GM19328 (cell line): ENCODE measurements around the gene ZNF69.
"Not testable (repeated sequence)": the region's sequence is repeated elsewhere in the genome, so short reads cannot be mapped to it uniquely, and the experiment has no call there.

ENCODE experiments used
- ATAC-seq: cut with Tn5 transposase; IDR thresholded peaks from one replicate; pipeline ENCODE4 v1.9.1; 2021; ENCODE audit warnings: mild to moderate bottlenecking, moderate library complexity; ENCODE audit not compliant: unreplicated experiment

Gene ZNF69

DNA sequence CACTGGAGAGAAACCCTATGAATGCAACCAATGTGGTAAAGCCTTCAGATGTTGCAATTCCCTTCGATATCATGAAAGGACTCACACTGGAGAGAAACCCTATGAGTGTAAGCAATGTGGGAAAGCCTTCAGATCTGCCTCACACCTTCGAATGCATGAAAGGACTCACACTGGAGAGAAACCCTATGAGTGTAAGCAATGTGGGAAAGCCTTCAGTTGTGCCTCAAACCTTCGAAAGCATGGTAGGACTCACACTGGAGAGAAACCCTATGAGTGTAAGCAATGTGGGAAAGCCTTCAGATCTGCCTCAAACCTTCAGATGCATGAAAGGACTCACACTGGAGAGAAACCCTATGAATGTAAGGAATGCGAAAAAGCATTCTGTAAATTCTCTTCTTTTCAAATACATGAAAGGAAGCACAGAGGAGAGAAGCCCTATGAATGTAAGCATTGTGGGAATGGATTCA lies 62.1 kb downstream of the ZNF69 start:
- ATAC-seq = not testable (repeated sequence)

DNA sequence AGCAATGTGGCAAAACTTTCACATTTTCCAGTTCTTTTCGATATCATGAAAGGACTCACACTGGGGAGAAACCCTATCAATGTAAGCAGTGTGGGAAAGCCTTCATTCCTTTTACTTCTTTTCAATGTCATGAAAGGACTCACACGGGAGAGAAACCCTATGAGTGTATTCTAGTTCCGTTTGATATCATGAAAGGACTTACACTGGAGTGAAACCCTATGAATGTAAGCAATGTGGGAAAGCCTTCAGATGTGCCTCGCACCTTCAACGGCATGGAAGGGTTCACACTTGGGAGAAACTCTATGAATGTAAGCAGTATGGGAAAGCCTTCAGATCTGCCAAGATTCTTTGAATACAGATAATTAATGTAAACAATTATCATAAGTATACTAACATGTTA lies 62.7 kb downstream of the ZNF69 start:
- ATAC-seq = no peak
